Keratinocyte (primary cell): Measurements from ENCODE around the gene GPBAR1. TPM values are rescaled to one million over a fixed set of nuclear protein-coding genes. Genes with fewer than 3 reads are reported as not detected.

ENCODE experiments used
- DNase-seq: peaks from one replicate; pipeline ENCODE4 v3.0.0-alpha.2; 2011; ENCODE audit warnings: low read depth, missing footprints, low spot score
- FAIRE-seq: peaks from 2 replicates; lab custom pipeline; 2011; peaks lifted over from hg19 to GRCh38; lab: Jason Lieb, UNC
- H2AFZ ChIP-seq: 2 replicates; pipeline ENCODE4 v1.6.0; 2012; ENCODE audit warnings: low read length, control low read depth, inconsistent platforms; ENCODE audit not compliant: control insufficient read depth
- H3K27ac ChIP-seq: 2 replicates; pipeline ENCODE4 v1.5.1; 2011; ENCODE audit warnings: low read length; ENCODE audit not compliant: control insufficient read depth, insufficient read depth
- H3K27me3 ChIP-seq: 3 replicates; pipeline ENCODE4 v1.6.0; 2011; ENCODE audit warnings: low read length; ENCODE audit not compliant: control insufficient read depth, insufficient read depth; ENCODE audit errors: extremely low read depth
- H3K36me3 ChIP-seq, 2 experiments: 2 replicates in 1 of 2; 3 replicates in 1 of 2; pipeline ENCODE4 v1.5.1; 2011; ENCODE audit warnings: low read length in 2 of 2, mild to moderate bottlenecking in 1 of 2; ENCODE audit not compliant: control insufficient read depth in 2 of 2, insufficient read depth in 2 of 2; ENCODE audit errors: extremely low read depth in 1 of 2
- H3K4me1 ChIP-seq: 3 replicates; pipeline ENCODE4 v1.5.1; 2011; ENCODE audit warnings: low read length; ENCODE audit not compliant: control insufficient read depth, insufficient read depth; ENCODE audit errors: extremely low read depth
- H3K4me2 ChIP-seq: 3 replicates; pipeline ENCODE4 v1.6.0; 2011; ENCODE audit warnings: low read depth, low read length; ENCODE audit not compliant: control insufficient read depth, insufficient read depth; ENCODE audit errors: extremely low read depth
- H3K4me3 ChIP-seq, 3 experiments: fragments of 200-600 bp in 1 of 3; sonication (generic) in 1 of 3; 2 replicates in 2 of 3; 3 replicates in 1 of 3; pipeline ENCODE4 v1.5.1; 2011 to 2016; ENCODE audit warnings: low read length in 3 of 3, mild to moderate bottlenecking in 3 of 3, control low read depth in 2 of 3, inconsistent platforms in 1 of 3, low read depth in 1 of 3, mixed read lengths in 1 of 3, mixed run types in 1 of 3, moderate library complexity in 1 of 3; ENCODE audit not compliant: control insufficient read depth in 2 of 3, insufficient read depth in 2 of 3; ENCODE audit errors: extremely low read depth in 1 of 3
- H3K79me2 ChIP-seq: 2 replicates; pipeline ENCODE4 v1.6.0; 2012; ENCODE audit warnings: low read length; ENCODE audit not compliant: control insufficient read depth, insufficient read depth
- H3K9ac ChIP-seq: 3 replicates; pipeline ENCODE4 v1.6.0; 2011; ENCODE audit warnings: low read length; ENCODE audit not compliant: control insufficient read depth, insufficient read depth; ENCODE audit errors: extremely low read depth
- H3K9me1 ChIP-seq: 3 replicates; pipeline ENCODE4 v1.6.0; 2011; ENCODE audit warnings: low read length; ENCODE audit not compliant: control insufficient read depth, insufficient read depth; ENCODE audit errors: extremely low read depth
- H3K9me3 ChIP-seq: 2 replicates; pipeline ENCODE4 v1.5.1; 2012; ENCODE audit warnings: low read depth, low read length; ENCODE audit not compliant: control insufficient read depth
- H4K20me1 ChIP-seq: 3 replicates; pipeline ENCODE4 v1.6.0; 2011; ENCODE audit warnings: low read length; ENCODE audit not compliant: control insufficient read depth, insufficient read depth; ENCODE audit errors: extremely low read depth
- EZH2 ChIP-seq: IDR thresholded peaks from one replicate; pipeline ENCODE4 v1.6.1; 2012; ENCODE audit warnings: inconsistent platforms, mild to moderate bottlenecking, low read length, moderate library complexity
- dilution Hi-C: fragments of 300-500 bp; cut with MboI; formaldehyde crosslinking; loops from one replicate; pipeline ENCODE4 v1.7.0; 2020; ENCODE audit warnings: low sequenced_read_pairs; ENCODE audit not compliant: extremely low pct_ligation_motif_present
- polyA minus RNA-seq, 3 experiments: library from RNA; depleted of rRNA, polyadenylated mRNA; stranded (reverse); fragments of >200 nt; gene quantifications; 1 replicate in 1 of 3; 2 replicates in 1 of 3; 3 replicates in 1 of 3; pipeline ENCODE4 v1.2.3, GENCODE V29; 2011
- polyA plus RNA-seq, 5 experiments: library from polyadenylated mRNA; depleted of rRNA in 3 of 5; stranded (reverse) in 3 of 5; stranded (forward) in 1 of 5; unstranded in 1 of 5; fragments of >200 nt; gene quantifications; 1 replicate in 1 of 5; 2 replicates in 3 of 5; 3 replicates in 1 of 5; pipeline versions ENCODE4 v1.2.1 to v1.2.3, GENCODE V29; 2011 to 2012; ENCODE audit warnings: missing spikeins in 2 of 5, low read depth in 1 of 5, low replicate concordance in 1 of 5
- TF ChIP-seq, protein P1 (sequence below), 3 experiments: IDR thresholded peaks in 1 of 3; conservative IDR thresholded peaks in 1 of 3; optimal IDR thresholded peaks in 1 of 3; 2 replicates in 2 of 3; 3 replicates in 1 of 3; pipeline versions ENCODE3 to v1.5.1; 2011; ENCODE audit warnings: low read length in 3 of 3, mild to moderate bottlenecking in 3 of 3, moderate library complexity in 2 of 3, control low read depth in 1 of 3, inconsistent platforms in 1 of 3; ENCODE audit not compliant: insufficient read depth in 2 of 3; ENCODE audit errors: extremely low read depth in 1 of 3

GPBAR1 gene, protein sequence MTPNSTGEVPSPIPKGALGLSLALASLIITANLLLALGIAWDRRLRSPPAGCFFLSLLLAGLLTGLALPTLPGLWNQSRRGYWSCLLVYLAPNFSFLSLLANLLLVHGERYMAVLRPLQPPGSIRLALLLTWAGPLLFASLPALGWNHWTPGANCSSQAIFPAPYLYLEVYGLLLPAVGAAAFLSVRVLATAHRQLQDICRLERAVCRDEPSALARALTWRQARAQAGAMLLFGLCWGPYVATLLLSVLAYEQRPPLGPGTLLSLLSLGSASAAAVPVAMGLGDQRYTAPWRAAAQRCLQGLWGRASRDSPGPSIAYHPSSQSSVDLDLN
- polyA plus RNA-seq (0.10 to 0.18 TPM (median 0.12 TPM) in 3 replicates), polyA minus RNA-seq (0.42 to 0.92 TPM in 2 of 3 replicates, not detected in the other)
- not detected for polyA plus RNA-seq (2011; ENCODE audit: low read depth)
- polyA plus RNA-seq (2011; cell fraction: cytosol; rRNA removed) = 0.05 TPM in 1 of 2 replicates, not detected in the other
- polyA plus RNA-seq (2011; cell fraction: nucleus; rRNA removed) = 0.57 and 1.0 TPM in 2 replicates
- polyA plus RNA-seq (2012; ENCODE audit: low replicate concordance) = 0.08 and 0.59 TPM in 2 replicates
- not detected for polyA minus RNA-seq (2011; cell fraction: cytosol; rRNA and poly(A)+ RNA removed)
- 1.3 and 1.8 TPM in 2 replicates for polyA minus RNA-seq (2011; cell fraction: nucleus; rRNA and poly(A)+ RNA removed)

DNA sequence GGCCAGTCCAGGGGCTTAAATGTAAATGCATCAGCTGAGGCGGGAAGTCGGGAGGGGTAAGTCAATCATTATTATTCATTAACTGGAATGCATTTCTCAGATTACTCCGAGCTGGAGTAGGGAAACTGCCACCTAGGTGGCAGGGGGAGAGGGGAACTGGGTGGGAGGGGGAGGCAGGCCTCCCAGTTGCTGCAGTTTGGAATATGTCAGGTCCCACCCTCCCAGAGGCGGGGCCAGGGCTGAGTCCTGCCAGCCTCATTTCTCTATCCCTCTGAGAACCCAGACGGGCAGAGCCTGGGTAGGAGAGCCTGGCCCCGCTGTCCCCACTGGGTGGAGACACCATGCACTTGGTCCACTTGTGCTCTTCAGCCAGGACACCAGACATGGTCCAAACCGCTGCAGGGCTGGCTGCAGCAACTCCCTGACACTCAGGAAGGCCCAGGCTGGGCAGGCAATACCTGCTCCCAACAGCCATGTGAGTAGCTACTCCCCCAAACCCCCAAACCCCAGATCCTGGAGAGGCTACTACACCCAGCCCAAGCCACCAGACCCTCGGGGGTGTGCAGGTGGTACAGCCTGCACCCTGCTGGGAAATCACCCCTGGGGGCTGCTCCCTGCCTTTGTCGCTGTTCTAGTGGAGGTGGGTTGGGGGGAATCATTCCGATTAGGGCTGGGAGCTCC, at the start of gene GPBAR1:
GPBAR1 (plus strand) TSS at position 274 of the 681 bp plus-strand sequence. CDS start 1,710 bp downstream, outside the sequence.
- Histone ChIP-seq H3K27me3 (no peaks in the 10 kb centered on the region), H3K27ac (no peak within 1 kb of the TSS), H3K9me3 (no peaks in the 10 kb centered on the region), H3K36me3 (peaks cover 15 to 16% of the 10 kb centered on the region in 2 experiments), H3K9me1 (no peaks in the 10 kb centered on the region), H3K79me2 (no peaks in the 10 kb centered on the region), H3K4me2 (no peak within 1 kb of the TSS), H4K20me1 (peaks cover 9% of the 10 kb centered on the region), H2AFZ (no peak within 1 kb of the TSS), H3K4me1 (peaks cover 3% of the 10 kb centered on the region), H3K4me3 (no peak within 1 kb of the TSS), H3K9ac (no peak within 1 kb of the TSS)
- TF ChIP-seq, protein P1, sequence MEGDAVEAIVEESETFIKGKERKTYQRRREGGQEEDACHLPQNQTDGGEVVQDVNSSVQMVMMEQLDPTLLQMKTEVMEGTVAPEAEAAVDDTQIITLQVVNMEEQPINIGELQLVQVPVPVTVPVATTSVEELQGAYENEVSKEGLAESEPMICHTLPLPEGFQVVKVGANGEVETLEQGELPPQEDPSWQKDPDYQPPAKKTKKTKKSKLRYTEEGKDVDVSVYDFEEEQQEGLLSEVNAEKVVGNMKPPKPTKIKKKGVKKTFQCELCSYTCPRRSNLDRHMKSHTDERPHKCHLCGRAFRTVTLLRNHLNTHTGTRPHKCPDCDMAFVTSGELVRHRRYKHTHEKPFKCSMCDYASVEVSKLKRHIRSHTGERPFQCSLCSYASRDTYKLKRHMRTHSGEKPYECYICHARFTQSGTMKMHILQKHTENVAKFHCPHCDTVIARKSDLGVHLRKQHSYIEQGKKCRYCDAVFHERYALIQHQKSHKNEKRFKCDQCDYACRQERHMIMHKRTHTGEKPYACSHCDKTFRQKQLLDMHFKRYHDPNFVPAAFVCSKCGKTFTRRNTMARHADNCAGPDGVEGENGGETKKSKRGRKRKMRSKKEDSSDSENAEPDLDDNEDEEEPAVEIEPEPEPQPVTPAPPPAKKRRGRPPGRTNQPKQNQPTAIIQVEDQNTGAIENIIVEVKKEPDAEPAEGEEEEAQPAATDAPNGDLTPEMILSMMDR (optimal IDR thresholded peaks at IDR 0.05 in 1 of 3, IDR thresholded peaks at IDR 0.05 in 1 of 3, conservative IDR thresholded peaks at IDR 0.05 in 1 of 3; ENCODE audit: extremely low read depth in 1 of 3, insufficient read depth in 2 of 3, low read length in 3 of 3) = no peak
- no peak for TF ChIP-seq EZH2
- dilution Hi-C loops = no loop called here
- FAIRE-seq (no peak), DNase-seq (no peak)

DNA sequence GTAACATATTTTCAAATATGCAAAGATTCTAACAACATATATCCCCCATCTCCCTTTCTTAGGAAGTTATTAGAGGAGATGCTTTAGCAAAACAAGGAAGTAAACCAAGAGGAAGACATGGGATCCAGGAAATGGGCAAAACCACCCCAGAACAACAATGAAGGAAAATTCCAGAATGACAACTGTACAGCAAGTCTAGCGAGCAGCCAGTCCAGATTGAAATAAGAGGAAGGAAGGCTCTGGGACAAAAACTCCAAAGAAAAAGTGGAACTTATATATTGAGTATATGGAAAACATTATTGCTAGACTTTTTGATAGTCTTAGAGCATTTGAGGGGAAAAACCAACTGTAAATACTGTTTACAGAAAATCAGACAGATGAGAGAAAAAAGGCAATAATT, 46.7 kb upstream of the GPBAR1 start:
- FAIRE-seq = no peak
- dilution Hi-C loops = no loop called here
- no peak overlapping the region for H3K4me2 ChIP-seq

More for the DNA sequence above, 46.7 kb upstream of the GPBAR1 start:
- H3K36me3 ChIP-seq = no peaks in the 10 kb centered on the region
- TF ChIP-seq, protein P1 (optimal IDR thresholded peaks at IDR 0.05 in 1 of 3, IDR thresholded peaks at IDR 0.05 in 1 of 3, conservative IDR thresholded peaks at IDR 0.05 in 1 of 3; ENCODE audit: extremely low read depth in 1 of 3, insufficient read depth in 2 of 3, low read length in 3 of 3) = no peak
- no peak for TF ChIP-seq EZH2
- H3K4me3 ChIP-seq = no peak overlapping the region
- H3K27ac ChIP-seq = no peak overlapping the region
- H3K9ac ChIP-seq = no peak overlapping the region
- H3K9me3 ChIP-seq = no peaks in the 10 kb centered on the region
- no peaks in the 10 kb centered on the region for H3K27me3 ChIP-seq
- peaks cover 19% of the 10 kb centered on the region for H3K79me2 ChIP-seq
- no peaks in the 10 kb centered on the region for H3K9me1 ChIP-seq
- no peaks in the 10 kb centered on the region for H4K20me1 ChIP-seq
- no peak overlapping the region for H2AFZ ChIP-seq
- peaks cover 7% of the 10 kb centered on the region for H3K4me1 ChIP-seq
- no peak for DNase-seq
